HG03175 (cell line): ENCODE measurements around the gene THSD7B.

Experiments
- ATAC-seq: cut with Tn5 transposase; IDR thresholded peaks from one replicate; pipeline ENCODE4 v1.9.1; 2021; ENCODE audit warnings: mild to moderate bottlenecking, moderate library complexity; ENCODE audit not compliant: unreplicated experiment

Gene THSD7B

GRCh38 chr2:137185378-137186078 is 420.2 kb downstream of the THSD7B start:
- ATAC-seq, result no peak

- ATAC-seq, result no peak
Measured at GRCh38 chr2:137187216-137187615, 421.9 kb downstream of the THSD7B start.

GRCh38 chr2:137190411-137191195 is 425.3 kb downstream of the THSD7B start:
- ATAC-seq, result no peak

- no peak for ATAC-seq
Measured at GRCh38 chr2:137192366-137193310, 427.3 kb downstream of the THSD7B start.

GRCh38 chr2:137193401-137193800 is 428.1 kb downstream of the THSD7B start:
- no peak for ATAC-seq

- ATAC-seq, result no peak
Measured at GRCh38 chr2:137194111-137194510, 428.8 kb downstream of the THSD7B start.

GRCh38 chr2:137199751-137200150 is 434.4 kb downstream of the THSD7B start:
- ATAC-seq, result no peak

GRCh38 chr2:137202318-137202717 is 437.0 kb downstream of the THSD7B start:
- no peak for ATAC-seq

GRCh38 chr2:137205324-137205723 is 440.0 kb downstream of the THSD7B start:
- no peak for ATAC-seq

- ATAC-seq, result no peak
Measured at GRCh38 chr2:137206069-137206468, 440.7 kb downstream of the THSD7B start.

GRCh38 chr2:137207030-137207429 is 441.7 kb downstream of the THSD7B start:
- no peak for ATAC-seq

GRCh38 chr2:137208431-137208891 is 443.1 kb downstream of the THSD7B start:
- no peak for ATAC-seq

- no peak for ATAC-seq
Measured at GRCh38 chr2:137210039-137210438, 444.7 kb downstream of the THSD7B start.

GRCh38 chr2:137211761-137212160 is 446.4 kb downstream of the THSD7B start:
- ATAC-seq, result no peak

- ATAC-seq, result no peak
Measured at GRCh38 chr2:137220438-137220993, 455.2 kb downstream of the THSD7B start.

- ATAC-seq, result peak; percentile 48
Measured at GRCh38 chr2:137221797-137222492, 456.6 kb downstream of the THSD7B start.

- ATAC-seq, result no peak
Measured at GRCh38 chr2:137223722-137224121, 458.4 kb downstream of the THSD7B start.

- no peak for ATAC-seq
Measured at GRCh38 chr2:137228566-137228965, 463.2 kb downstream of the THSD7B start.

- no peak for ATAC-seq
Measured at GRCh38 chr2:137229834-137230233, 464.5 kb downstream of the THSD7B start.

GRCh38 chr2:137231628-137232027 is 466.3 kb downstream of the THSD7B start:
- ATAC-seq, result no peak
